Epidermal melanocyte (primary cell): ENCODE data around the gene PCDHB3.
"Not testable (repeated sequence)": the region's sequence is repeated elsewhere in the genome, so short reads cannot be mapped to it uniquely, and the experiment has no call there.

Experiments used
- DNase-seq: peaks from one replicate; pipeline ENCODE4 v3.0.0; 2011; ENCODE audit warnings: low spot score; ENCODE audit not compliant: insufficient read length

PCDHB3 gene

DNA sequence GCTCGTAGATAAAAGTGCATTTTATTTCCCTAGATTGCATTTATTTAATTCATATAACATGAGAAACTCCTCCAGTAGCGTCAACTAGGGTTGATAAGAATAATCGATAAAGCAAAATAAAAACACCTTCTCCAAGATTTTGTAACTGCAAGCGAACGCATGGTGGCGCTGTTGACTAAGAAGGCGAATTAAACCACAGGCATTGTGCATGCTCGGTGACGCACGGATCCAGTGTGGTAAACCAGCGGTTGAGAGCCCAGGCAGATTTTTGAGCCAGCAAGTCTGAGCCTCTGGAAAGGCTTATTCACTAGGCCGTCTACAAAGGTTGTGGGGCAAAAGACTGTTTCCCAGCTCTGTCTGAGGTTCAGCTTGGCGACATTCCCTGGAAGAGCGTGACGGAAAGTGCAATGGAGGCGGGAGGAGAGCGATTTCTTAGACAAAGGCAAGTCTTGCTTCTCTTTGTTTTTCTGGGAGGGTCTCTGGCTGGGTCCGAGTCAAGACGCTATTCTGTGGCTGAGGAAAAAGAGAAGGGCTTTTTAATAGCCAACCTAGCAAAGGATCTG, at the start of gene PCDHB3:
TSS of gene PCDHB3 (plus strand) at position 231 of the 563 bp plus-strand sequence. CDS start at position 408, 177 bp downstream.
- no peak for DNase-seq

DNA sequence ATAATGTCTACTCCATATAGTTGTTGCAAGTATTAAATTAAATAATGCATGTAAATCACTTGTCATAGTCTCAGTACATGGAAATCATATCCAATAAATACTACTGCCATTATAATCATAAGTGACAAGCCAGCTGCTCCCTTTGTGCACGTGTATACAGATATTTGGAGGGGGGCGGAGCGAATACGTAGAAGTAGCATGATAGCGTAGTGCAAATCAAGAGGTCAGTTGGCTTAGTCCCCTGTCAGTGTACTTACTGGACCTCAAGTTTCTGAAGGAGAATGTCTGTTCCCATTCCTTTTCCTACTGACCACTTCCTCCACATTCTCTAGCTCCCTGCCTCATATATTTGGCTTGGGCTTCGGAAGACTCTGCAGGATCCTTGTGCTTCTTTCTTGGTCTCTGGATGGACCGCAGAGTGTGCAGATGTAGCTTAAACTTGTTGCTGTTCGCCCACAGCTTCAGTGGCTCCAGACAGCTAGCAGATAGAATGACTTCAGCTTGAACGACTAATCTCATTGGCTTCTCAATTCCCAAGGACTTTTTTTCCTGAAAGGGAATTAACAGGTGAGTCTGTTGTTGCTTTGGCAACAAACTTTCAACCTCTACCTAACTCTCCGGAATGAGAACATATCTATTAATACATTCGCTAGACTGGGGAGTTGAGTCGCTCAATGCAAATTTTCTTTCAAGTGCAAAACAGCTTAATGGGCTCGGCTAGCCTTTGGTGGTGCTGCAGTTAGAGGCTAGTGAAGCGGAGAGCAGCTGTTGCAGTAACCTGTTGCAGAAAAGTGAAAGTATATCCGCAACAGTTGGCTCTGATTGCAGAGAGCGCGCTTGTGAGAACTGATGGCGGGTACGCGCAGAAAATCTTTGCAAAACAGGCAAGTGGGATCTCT, 49.4 kb upstream of the PCDHB3 start, which contains the start of gene PCDHB1:
TSS of gene PCDHB1 (plus strand) at position 753 of the 899 bp plus-strand sequence. CDS start at position 850, 97 bp downstream.
- no peak for DNase-seq

DNA sequence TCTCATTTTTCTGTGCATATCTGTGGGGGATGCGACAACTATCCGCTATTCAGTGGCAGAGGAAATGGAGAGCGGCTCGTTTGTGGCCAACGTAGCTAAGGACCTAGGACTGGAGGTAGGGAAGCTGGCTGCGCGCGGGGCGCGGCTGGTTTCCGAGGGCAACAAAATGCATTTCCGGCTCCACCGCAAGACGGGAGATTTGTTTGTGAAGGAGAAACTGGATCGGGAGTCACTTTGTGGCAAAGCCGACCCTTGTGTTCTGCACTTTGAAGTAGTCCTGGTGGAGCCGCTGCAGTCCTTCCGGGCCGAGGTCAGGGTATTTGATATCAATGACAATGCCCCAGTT, 48.8 kb upstream of the PCDHB3 start:
- no peak for DNase-seq

DNA sequence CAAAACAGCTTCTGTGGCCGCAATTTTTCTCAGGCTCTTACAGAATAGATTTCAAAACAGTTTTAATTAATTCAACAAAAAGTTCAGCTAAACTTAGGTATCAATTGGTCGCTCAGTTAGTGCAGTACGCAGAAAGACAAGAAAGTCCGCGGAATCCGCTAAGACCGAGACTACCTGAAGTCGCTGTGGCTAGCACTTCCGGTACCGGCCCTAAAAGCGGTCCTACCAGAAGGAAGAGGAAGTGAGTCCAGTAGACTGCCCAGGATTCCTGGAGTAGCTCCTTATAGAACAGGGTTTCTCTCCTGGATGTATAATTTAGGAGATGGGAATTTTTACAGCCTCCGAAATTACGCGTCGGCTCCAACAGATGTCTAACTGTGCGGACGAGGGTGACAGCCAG, 22.4 kb upstream of the PCDHB3 start:
- no peak for DNase-seq

DNA sequence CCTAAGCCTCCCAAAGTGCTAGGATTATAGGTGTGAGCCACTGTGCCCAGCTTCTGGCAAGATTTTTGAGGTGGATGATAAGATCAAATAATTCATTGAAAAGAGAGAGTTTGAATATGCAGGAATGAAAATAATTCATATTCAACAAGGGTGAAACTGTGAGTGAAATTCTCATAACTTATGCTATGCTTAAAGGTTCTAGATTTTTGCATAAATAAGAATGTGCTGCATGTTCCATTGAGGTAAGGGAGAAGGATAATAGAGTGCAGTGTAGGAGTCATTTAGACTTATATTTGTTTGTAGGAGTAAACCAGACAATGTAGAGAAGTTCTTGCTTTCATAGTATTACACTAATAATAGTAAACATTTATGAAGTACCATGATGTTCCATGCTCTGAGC, 18.0 kb upstream of the PCDHB3 start:
- DNase-seq, result no peak

DNA sequence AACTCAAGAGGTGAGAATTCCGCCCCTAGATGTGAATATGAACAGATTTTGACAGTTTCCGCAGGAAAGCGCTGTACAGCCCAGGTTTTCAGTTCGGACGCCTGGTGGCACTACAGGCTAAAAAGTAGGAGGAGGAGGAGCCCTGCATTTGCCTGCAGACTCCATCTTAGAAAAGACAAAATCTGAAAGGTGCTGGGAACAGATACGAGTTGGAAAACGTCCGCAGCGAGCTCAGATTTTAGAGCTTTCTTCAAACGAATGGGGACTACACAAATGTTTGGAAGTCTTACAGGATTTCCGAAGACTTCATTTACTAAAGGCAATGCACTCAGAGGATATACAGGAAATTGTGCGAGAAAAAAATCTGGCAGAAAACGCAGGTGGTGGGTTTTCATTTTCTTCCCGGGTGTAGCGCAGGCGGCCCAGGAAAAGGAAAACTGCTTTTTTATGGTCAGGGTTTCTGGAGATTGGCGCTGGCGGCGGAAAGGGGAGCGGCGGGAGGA, 15.7 kb upstream of the PCDHB3 start:
- no peak for DNase-seq

DNA sequence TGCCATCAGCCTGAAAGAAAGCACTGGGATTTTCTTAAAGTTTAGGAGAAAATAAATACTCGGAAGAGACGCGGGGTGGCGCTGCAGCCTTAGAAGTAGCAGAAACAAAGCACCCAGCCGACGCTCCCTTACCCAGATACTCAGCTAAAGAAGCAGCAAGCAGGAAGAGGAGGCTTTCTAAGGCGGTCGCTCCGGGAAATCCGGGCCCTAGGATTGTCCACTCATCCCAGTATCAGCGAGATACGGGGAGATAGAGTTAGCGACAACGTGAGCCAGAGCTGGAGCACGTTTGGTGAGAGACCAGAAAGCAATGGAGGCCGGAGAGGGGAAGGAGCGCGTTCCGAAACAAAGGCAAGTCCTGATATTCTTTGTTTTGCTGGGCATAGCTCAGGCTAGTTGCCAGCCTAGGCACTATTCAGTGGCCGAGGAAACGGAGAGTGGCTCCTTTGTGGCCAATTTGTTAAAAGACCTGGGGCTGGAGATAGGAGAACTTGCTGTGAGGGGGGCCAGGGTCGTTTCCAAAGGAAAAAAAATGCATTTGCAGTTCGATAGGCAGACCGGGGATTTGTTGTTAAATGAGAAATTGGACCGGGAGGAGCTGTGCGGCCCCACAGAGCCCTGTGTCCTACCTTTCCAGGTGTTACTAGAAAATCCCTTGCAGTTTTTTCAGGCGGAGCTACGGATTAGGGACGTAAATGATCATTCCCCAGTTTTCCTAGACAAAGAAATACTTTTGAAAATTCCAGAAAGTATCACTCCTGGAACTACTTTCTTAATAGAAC, 5.6 kb upstream of the PCDHB3 start, which contains the start of gene PCDHB2:
TSS of gene PCDHB2 (plus strand) at position 135 of the 782 bp plus-strand sequence. CDS start at position 311, 176 bp downstream.
- no peak for DNase-seq

DNA sequence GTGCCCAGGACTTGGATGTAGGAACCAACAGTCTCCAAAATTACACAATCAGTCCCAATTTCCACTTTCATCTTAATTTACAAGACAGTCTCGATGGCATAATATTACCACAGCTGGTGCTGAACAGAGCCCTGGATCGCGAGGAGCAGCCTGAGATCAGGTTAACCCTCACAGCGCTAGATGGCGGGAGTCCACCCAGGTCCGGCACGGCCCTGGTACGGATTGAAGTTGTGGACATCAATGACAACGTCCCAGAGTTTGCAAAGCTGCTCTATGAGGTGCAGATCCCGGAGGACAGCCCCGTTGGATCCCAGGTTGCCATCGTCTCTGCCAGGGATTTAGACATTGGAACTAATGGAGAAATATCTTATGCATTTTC, 5.0 kb upstream of the PCDHB3 start:
- DNase-seq, result no peak

DNA sequence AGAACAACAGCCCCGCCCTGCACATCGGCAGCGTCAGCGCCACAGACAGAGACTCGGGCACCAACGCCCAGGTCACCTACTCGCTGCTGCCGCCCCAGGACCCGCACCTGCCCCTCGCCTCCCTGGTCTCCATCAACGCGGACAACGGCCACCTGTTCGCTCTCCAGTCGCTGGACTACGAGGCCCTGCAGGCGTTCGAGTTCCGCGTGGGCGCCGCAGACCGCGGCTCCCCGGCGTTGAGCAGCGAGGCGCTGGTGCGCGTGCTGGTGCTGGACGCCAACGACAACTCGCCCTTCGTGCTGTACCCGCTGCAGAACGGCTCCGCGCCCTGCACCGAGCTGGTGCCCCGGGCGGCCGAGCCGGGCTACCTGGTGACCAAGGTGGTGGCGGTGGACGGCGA, 4.1 kb upstream of the PCDHB3 start:
- DNase-seq, result not testable (repeated sequence)

DNA sequence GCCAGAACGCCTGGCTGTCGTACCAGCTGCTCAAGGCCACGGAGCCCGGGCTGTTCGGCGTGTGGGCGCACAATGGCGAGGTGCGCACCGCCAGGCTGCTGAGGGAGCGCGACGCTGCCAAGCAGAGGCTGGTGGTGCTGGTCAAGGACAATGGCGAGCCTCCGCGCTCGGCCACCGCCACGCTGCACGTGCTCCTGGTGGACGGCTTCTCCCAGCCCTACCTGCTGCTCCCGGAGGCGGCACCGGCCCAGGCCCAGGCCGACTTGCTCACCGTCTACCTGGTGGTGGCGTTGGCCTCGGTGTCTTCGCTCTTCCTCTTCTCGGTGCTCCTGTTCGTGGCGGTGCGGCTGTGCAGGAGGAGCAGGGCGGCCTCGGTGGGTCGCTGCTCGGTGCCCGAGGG, 3.7 kb upstream of the PCDHB3 start:
- DNase-seq, result not testable (repeated sequence)

DNA sequence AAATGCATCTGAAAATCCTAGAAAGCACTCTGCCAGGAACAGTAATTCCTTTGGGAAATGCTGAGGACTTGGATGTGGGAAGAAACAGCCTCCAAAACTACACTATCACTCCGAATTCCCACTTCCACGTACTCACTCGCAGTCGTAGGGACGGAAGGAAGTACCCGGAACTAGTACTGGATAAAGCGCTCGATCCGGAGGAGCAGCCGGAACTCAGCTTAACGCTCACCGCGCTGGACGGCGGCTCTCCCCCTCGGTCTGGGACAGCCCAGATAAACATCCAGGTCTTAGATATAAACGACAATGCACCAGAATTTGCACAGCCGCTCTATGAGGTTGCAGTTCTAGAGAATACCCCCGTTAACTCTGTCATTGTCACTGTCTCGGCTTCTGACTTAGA, 786 bp downstream of the PCDHB3 start:
- DNase-seq, result no peak

DNA sequence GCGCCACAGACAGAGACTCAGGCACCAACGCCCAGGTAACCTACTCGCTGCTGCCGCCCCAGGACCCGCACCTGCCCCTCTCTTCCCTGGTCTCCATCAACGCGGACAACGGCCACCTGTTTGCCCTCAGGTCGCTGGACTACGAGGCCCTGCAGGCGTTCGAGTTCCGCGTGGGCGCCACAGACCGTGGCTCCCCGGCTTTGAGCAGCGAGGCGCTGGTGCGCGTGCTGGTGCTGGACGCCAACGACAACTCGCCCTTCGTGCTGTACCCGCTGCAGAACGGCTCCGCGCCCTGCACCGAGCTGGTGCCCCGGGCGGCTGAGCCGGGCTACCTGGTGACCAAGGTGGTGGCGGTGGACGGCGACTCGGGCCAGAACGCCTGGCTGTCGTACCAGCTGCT, 1.8 kb downstream of the PCDHB3 start:
- not testable (repeated sequence) for DNase-seq

DNA sequence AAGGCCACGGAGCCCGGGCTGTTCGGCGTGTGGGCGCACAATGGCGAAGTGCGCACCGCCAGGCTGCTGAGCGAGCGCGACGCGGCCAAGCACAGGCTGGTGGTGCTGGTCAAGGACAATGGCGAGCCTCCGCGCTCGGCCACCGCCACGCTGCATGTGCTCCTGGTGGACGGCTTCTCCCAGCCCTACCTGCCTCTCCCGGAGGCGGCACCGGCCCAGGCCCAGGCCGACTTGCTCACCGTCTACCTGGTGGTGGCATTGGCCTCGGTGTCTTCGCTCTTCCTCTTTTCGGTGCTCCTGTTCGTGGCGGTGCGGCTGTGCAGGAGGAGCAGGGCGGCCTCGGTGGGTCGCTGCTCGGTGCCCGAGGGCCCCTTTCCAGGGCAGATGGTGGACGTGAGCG, 2.2 kb downstream of the PCDHB3 start:
- DNase-seq, result not testable (repeated sequence)

DNA sequence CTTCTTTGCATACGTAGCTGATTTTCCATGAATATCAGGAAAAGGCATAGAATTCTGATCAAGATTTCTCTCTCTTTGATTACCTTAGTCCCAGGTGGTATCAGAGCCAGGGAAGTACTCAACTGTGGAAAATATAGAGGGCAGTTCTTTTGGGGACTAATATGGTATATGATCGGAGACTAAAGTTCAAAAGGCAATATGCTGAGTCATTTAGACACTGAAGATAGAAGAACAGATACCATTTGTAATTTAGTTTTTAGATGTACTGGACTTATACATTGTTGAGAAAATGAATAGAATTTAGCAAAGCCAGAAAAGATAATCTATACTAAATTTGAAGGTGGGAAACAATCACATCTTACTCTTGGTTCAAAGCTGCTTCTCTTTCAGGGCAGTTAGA, 5.1 kb downstream of the PCDHB3 start:
- DNase-seq, result no peak

DNA sequence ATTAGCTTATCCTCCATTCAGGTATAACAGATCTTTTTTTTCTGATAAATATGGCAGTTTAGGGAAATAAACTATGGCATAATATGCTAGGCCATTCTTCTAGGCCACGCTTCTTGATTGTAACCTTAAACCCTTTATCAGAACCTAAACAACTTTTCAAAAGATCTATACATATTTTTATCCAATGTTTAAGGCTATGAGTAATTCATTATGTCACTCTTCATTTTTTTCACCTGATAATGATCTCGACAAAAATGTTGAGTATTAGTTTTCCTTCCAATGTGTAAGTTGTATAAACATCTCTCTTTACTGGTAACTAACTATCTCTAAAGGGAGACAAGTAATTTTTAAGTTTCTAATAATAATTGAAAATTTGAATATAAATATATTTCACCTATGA, 19.0 kb downstream of the PCDHB3 start:
- DNase-seq, result no peak

DNA sequence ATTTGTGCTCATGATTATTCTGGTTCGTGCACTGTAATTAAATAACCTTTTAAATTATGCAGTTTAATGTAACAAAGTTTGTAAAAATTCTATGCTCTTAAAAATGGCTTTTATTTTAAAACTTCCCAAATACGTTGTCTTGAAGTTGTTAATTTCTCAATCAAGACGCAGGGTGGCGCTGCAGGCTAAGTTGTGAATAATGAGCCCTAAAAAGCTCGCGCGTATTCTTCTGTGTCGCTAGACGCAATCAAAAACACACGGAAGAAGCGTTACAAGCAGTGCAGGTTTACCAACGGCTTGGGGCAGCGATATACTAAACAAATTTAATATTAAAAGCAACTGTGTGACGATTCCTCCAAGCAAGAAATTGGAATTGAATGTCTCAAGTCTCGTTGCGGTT, 21.3 kb downstream of the PCDHB3 start, which contains the start of gene PCDHB4:
TSS of gene PCDHB4 (plus strand) at position 256 of the 400 bp plus-strand sequence. CDS start 181 bp downstream, outside the sequence.
- no peak for DNase-seq

DNA sequence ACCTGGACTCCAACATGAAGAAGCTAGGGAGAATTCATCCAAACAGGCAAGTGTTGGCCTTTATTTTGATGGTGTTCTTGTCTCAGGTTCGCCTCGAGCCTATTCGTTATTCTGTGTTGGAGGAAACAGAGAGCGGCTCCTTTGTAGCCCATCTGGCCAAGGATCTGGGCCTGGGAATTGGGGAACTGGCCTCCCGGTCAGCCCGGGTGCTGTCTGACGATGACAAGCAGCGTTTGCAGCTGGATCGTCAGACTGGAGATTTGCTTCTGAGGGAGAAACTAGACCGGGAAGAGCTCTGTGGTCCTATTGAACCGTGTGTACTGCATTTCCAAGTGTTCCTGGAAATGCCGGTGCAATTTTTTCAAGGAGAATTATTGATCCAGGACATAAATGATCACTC, 21.7 kb downstream of the PCDHB3 start:
- DNase-seq, result no peak

DNA sequence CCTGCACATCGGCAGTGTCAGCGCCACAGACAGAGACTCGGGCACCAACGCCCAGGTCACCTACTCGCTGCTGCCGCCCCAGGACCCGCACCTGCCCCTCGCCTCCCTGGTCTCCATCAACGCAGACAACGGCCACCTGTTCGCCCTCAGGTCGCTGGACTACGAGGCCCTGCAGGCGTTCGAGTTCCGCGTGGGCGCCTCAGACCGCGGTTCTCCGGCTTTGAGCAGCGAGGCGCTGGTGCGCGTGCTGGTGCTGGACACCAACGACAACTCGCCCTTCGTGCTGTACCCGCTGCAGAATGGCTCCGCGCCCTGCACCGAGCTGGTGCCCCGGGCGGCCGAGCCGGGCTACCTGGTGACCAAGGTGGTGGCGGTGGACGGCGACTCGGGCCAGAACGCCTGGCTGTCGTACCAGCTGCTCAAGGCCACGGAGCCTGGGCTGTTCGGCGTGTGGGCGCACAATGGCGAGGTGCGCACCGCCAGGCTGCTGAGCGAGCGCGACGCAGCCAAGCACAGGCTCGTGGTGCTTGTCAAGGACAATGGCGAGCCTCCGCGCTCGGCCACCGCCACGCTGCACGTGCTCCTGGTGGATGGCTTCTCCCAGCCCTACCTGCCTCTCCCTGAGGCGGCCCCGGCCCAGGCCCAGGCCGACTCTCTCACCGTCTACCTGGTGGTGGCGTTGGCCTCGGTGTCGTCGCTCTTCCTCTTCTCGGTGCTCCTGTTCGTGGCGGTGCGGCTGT, 23.3 kb downstream of the PCDHB3 start:
- DNase-seq, result not testable (repeated sequence)

DNA sequence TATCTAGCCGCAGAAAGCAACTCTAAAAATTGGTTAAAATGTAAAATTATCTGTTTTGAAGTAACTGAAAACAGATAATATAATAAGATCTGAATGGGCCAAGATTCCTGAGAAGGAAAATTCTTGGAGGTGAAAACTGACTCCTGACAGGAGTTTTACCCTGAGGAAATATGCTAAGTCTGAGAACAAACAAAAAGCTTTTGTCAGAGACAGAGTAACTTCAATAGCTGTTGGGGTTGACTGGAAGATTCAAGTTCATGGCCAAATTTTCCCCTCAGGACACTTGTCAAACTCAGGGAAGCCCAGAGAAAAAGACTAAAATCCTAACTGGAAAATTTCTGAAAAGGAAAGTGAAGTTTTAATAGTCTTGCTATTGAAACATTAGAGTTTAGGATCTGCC, 27.0 kb downstream of the PCDHB3 start:
- DNase-seq, result no peak

DNA sequence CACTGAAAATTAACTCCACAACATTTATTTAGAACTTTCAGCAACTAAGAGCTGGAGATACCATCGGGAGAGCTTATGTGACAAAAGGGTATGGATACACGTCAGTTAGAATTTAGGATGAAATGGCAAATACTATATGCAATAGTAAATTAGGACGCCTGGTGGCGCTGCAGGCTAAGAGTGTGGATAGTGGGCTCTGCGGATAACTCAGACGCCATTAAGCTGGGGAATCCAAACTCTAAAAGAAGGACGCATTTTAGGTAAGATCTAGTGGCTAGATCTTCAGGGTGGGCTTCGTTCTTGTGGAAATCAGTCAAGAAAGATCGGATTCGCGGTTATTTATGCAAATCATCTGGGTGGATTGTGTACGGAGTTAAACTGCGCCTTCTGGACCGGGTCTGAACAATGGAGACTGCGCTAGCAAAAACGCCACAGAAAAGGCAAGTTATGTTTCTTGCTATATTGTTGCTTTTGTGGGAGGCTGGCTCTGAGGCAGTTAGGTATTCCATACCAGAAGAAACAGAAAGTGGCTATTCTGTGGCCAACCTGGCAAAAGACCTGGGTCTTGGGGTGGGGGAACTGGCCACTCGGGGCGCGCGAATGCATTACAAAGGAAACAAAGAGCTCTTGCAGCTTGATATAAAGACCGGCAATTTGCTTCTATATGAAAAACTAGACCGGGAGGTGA, 34.9 kb downstream of the PCDHB3 start, which contains the start of gene PCDHB5:
TSS of gene PCDHB5 (plus strand) at position 177 of the 688 bp plus-strand sequence. CDS start at position 406, 229 bp downstream.
- no peak for DNase-seq
